Stimulated activated CD4-positive, alpha-beta T cell treated with anti-CD3 and anti-CD28 coated beads, Interleukin-2, amount 100 ng/mL, for 24 hours (primary cell): Measurements from ENCODE around the gene TBX1.

ENCODE experiments used
- DNase-seq, 2 donors: peaks; one replicate each; pipeline ENCODE4 v3.0.0-alpha.2; 2020

Gene TBX1

DNA sequence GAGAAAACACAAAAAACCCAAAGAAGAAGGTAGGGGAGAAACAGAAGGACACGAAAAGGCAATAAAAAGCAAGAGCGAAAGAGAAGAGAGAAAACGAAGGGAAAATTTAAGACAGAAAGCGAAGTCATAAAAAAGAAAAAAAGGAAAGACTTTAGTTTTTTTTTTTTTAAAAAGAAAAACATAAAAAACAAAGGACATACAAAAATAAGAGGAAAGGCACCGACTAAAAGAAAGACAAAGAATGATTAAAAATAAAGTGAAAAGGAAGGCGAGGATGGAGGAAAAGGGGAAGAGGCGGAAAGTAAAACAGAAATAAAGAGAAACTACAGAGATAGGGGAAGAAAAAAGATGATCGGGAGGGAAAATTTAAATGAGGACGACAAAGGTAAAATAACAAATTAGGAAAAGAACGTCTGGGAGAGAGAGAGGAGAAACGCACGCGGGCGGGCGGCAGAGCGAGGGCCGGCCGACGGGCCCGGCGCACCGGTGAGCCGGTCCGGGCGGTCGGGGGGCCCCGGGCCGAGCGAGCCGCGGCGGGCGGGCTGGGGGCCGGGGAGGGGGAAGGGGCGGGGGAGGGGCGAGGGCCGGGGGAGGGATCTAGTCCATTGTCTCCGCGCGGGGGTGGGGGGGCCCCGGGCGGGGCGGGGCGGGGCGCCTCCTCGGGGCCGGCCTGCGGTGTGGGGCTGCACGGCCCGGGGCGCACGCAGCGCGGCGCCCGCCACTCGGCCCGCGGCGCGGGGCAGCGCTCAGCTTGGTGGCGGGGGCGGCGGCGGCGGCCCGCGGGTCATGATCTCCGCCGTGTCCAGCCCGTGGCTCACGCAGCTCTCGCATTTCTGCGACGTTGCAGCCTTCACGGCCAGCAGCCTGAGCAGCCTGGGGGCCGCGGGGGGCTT lies at the start of gene TBX1:
TBX1 (plus strand) TSS at position 721 of the 893 bp plus-strand sequence; CDS start at position 787, 66 bp downstream.
- DNase-seq = no peak

DNA sequence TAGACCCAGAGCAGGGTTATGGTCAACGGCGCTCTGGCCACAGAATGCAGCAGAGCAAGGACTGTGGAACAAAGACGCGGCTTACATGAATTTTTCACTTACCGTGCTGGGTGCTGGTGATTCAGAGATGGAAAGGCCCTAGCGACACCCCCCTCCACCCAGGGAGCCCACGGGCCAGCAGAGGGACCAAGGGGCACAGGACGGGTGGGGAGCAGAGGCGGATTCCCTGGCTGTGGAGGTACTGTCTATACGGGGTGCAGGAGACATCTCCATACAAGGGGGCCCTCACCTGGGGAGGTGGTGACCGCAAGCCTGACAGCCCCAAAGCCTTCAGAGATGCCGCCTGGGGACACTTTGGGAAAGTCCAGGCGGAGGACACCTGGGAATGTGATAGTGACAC lies 47.3 kb upstream of the TBX1 start:
- no peak for DNase-seq

DNA sequence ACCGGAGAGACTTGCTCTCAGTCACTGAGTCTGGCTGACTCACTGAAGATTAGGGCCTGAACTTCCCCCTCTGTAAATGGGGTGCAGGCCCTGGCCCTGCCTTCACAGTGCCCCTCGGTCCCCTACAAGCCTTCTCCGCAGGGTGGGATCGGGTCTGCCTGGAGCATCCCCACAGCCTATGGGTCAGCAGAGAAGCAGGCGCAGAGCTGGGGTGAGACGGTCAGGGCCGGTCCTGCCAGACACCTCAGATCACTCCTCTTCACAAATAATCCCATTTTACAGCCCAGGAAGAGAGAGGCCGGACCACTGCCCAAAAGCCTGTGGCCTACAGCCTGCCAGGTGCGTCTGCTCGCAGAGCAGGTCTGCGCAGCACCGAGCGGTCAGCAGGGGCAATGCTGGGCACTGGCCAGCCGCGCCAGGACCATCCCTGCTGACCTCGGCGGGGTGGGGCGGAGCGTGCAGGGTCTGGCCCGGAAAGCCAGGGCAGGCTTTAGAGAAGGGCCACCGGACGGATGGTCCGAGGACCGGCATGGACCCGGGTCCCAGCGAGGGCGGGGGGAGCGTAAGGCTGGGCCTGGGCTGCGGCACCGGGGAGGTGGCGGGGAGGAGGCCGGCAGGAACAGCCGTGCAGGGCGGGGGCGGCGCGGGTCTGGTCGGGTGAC lies 46.8 kb upstream of the TBX1 start:
- DNase-seq = no peak

DNA sequence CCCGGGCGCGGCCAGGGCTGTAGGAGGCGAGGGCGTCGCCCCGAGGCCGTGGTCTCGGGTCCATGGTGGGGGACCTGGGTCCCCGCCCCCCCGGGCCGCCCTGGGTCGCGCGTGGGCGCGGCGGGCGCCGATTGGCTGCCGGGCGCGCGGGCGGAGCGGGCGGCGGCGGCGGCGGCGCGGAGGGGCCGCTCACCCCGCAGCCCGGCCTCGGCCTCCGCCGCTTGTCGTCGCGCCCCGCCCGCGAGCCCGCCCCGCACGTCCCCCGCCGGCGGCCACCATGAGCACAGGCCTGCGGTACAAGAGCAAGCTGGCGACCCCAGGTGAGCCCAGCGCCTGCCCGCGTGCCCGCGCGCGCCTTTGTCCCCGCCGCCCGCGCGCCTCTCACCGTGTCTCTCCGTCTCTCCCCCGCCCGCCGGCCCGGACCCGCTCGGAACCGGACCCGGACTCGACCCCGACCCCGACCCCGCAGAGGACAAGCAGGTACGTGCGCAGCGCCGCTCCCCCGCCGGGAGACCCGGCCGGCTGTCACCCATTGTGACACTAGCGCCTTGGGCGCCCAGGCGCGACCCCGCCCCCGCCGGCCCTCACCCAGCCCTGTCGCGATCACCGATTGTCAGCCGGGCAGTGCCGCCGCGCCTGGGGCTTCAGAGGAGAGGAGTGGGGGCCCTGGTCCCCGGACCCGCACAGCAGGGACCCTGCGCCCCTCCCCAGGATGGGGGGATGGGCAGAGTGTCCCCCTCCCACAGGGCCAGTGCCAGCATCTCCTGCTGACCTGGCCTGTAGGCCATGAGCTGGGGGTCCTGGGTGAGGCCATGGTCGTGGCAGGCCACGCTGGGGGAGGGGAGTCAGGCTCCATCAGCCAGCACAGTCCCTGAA lies 46.0 kb upstream of the TBX1 start, which contains the start of gene SEPTIN5:
SEPTIN5 (plus strand) TSS at position 192 of the 876 bp plus-strand sequence; CDS start at position 278, 86 bp downstream.
- peak in 1 of 2 donors; percentile 22 for DNase-seq

DNA sequence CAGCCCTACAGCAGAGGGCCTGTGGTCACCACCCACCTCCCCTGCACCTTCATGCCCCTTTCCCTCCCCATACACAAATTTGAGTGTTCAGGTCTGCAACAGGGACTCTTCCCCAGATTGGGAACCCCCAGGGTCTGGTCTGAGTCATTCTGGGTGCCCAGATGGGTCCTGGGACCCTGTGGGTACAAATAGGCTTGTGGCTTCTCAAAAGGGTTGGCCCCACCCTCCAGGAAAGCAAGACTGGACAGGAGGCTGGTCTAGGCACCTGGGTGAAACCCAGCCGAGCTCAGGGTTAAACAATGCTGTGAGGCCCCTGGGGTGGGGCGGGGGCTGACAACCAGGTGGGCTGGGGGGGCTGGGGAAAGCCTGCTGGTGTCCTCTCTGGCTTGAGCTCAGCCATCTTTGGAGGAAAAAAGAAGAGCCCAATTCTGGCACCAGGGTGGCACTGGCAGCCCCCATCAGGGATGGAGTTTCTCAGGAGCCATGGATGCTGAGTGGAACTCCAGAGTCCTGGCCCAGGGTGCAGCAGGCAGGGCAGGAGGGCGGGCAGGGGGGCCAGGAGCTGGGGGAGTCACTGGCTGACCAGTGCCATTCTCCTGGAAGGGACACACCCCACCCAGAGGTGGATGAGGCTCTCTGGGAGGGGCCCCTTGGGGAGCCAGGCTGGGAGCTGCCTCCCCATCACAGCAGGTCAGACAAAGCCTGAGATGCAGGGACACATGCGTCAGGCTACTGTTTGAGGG lies 45.2 kb upstream of the TBX1 start:
- no peak for DNase-seq

DNA sequence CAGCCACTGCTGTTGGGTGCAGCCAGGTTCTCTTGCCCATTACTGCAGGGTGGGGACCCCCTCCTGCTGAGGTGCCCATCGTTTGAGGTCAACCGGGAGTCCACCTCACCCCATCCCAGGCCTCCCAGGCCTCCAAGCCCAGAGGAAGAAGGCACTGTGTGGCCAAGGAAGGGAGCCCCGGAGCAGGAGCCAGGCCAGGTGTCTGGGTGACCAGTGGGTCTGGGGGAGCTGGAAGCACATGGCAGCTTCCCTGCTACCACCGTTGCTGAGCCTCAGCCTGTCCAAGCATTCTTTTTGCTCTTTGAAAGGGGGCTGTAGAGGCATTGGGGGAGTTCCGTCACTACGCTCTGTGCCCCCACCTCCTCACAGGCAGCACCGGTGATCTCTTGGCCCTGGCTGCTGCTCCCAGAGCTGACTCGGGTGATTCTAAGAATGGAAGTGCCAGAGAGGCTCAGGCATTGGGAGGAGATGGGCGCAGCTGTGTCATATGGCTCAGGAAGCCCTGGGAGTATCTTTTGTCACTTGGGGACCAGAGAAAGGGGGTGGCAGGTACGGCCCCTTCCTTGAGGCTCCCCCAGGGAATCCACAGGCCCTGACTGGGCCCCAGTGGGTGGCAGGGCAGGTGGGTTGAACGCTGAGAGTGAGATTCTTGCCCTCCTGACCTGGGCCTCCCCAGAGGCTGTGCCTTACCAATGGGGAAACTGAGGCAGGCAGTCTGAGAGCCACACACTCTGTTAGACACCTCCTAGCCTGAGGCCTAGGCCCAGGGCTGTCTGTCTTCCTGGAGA lies 44.3 kb upstream of the TBX1 start:
- DNase-seq = no peak

DNA sequence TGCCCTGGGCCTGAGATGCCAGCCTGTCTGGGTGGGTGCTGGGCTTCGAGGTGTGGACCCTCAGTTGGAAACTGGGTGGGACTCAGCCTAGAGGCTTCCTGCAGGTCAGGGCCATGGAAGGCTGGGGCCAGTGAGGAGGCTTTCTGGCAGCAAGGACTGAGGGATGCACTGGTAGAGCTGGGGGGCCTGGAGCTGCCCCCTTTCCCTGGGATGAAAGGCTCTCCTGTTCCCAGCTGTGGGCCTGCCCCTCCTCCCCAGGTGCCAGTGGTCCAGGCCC lies 43.8 kb upstream of the TBX1 start:
- DNase-seq = no peak

DNA sequence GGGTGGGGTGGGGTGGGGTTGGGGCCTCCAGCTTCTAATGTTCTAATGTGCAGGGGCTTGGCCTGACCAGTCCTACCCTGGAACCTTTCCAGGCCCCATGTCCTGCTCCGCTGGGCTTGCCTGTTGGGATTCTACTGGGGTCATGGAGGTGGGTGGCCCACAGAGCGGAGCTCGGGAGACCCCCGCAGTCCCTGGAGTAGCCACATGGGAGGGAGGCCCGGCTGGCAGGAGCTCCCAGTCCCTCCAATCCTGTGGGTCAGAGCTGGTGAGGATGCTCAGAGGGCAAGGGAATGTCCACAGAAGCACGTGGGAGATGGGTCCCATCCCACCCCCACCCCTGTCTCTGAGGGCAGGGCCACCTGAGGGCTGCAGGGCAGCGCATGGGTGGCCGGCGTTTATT lies 43.4 kb upstream of the TBX1 start:
- no peak for DNase-seq

DNA sequence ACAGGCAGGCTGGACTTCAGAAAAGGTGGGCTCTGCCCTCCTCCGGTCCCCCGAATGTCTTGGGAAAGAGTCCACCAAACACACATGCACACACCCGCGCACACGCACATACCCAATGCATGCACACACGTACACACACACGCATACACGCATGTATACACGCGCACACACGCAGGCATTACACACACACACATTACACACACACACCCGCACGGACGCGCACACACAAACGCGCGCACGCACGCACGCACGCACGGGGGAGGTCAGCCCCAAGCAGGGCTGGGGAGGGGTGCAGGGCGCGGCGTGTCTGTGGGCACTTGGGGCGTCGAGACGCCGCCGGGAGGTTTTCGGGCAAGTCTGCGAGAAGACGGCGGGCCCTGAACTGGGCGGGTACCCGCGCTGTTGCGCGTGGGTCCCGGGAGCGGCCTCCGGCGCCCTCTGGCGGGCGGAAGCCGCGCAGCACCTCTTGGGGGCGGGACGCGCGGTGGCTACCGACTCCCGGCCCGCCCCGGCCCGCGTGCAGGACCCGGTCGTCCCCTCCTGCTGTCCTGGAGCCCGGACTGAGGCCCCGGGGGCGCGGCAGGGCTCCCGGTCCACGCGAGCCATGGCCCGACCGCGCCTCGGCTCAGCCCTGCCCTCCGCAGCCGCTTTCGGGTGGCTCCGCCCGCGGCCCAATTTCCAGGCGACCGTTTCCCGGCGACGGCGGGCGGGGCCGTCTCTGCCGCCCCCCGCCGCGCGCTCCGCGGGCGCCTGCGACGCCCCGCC lies 42.7 kb upstream of the TBX1 start:
- DNase-seq = peak; percentile 82 to 85

DNA sequence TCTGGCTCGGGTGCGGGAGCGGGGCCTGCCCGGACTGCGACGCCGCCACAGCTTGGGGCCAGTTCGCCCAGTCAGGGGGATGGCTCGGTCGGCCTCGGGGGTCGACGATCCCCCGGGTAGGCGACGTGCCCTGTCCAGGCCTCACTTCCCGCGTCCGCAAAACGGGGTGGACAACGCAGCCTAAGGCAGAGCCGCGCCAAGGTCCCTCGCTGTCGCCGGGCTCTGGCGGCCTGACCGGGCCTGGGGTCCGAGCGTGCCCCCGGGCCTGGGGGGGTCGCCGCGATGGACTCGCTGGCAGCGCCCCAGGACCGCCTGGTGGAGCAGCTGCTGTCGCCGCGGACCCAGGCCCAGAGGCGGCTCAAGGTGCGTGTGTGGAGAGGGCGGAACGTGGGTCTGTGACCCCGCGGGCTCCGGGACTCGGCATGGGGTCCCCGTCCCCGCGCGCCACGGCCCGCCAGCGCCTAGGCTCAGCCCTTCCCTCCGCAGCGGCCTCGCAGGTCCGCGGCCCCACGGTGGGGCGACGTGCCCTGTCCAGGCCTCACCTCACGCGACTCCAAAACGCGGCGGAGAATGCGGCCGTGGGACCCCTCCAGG lies 42.0 kb upstream of the TBX1 start:
- no peak for DNase-seq

DNA sequence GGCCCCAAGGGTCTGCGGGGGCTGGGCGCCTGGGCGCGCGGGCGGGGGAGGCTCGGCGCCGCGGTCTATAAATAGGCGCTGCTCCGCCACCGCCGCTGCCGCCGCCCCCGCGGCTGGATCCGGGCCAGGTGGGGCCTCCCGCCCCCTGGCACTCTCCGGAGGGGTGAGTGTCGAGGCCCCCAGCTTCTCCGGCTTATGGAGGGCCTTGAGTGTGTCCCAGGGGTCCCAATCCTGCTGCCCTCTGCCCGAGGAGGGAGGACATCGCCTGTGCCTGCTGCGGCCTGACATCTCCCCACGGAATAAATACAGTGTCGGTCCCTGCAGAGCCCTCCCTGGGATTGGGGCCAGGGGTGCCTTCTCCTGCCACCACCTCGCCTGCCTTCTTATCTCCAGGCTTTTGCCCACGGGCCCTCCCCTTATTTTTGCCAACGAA lies 41.5 kb upstream of the TBX1 start:
- DNase-seq = peak in 1 of 2 donors; percentile 18

DNA sequence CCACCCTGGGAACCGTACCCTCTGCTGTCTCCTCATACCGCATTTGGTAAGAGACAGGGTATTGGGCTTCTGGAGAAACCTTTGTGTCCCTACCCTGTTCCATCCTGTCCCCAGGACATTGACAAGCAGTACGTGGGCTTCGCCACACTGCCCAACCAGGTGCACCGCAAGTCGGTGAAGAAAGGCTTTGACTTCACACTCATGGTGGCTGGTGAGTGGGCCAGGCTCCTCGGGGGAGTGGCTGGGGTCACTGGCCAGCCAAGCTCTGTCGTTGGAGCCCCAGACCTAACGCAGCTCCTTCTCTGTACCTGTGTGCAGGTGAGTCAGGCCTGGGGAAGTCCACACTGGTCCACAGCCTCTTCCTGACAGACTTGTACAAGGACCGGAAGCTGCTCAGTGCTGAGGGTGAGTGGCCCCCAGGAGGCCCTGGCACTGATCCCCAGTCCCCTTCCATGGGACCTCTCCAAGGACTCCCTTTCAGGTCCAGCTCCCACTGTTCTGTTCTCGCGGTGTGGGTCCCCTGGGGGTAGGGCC lies 41.0 kb upstream of the TBX1 start:
- DNase-seq = no peak

DNA sequence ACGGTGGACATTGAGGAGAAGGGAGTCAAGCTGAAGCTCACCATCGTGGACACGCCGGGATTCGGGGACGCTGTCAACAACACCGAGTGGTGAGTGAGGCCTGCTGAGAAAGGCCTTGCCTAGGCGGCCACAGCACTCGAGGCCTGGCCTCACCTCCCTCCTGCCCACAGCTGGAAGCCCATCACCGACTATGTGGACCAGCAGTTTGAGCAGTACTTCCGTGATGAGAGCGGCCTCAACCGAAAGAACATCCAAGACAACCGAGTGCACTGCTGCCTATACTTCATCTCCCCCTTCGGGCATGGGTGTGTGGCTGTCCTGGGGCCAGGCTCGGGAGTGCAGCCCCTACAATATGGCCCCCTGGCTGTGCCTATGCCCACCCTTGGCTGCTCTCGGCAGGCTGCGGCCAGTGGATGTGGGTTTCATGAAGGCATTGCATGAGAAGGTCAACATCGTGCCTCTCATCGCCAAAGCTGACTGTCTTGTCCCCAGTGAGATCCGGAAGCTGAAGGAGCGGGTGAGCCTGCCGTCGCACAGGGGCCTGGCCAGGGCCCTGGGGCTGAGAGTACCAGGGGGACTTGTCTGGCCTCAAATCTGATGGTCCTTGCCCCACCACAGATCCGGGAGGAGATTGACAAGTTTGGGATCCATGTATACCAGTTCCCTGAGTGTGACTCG lies 40.3 kb upstream of the TBX1 start:
- DNase-seq = no peak

DNA sequence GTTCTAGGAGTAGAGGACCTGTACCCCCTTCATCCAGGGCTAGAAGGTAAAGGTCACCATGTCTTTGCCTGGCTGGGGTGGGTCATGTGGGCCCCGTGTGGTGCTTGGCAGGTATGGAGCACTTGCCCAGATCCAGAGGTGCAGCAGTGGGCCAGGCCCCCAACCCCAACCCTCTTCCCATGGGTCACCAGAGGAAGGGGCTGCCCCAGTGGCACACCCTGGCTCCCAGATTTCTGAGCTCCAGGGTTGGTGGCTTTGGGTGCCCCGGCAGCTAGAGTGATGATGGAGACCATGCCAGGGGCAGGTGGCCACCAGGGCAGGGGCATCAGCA lies 39.6 kb upstream of the TBX1 start:
- DNase-seq = no peak

DNA sequence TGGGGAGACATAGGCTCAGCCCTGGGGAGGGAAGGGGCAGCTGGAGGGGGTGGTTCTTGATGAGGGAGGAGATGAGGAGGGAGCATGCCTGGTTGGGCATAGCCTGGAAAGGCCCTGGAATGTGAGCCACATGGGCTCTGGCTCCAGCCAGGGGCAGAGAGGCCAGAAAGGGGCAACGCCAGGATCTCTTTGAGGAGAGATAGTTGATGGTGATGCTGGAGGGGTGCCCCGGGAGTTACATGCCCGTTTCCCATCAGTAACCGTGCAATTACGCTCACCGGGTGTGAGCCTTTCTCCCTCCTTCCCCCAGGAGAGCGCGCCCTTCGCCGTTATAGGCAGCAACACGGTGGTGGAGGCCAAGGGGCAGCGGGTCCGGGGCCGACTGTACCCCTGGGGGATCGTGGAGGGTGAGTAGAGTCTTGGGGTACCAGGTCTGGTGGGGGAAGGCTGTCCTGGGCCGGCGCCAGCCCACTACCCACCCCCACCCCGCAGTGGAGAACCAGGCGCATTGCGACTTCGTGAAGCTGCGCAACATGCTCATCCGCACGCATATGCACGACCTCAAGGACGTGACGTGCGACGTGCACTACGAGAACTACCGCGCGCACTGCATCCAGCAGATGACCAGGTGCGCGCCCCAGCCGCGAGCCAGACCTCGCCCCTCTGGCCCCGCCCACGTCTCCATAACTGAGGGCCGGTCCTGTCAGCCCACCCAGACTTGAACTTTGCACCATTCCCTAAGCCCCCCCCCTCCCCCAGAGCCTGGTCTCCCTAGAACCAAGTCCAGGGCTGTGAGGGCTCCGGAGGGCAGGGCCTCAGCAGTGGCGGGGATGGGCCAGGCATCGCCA lies 39.0 kb upstream of the TBX1 start:
- no peak for DNase-seq

DNA sequence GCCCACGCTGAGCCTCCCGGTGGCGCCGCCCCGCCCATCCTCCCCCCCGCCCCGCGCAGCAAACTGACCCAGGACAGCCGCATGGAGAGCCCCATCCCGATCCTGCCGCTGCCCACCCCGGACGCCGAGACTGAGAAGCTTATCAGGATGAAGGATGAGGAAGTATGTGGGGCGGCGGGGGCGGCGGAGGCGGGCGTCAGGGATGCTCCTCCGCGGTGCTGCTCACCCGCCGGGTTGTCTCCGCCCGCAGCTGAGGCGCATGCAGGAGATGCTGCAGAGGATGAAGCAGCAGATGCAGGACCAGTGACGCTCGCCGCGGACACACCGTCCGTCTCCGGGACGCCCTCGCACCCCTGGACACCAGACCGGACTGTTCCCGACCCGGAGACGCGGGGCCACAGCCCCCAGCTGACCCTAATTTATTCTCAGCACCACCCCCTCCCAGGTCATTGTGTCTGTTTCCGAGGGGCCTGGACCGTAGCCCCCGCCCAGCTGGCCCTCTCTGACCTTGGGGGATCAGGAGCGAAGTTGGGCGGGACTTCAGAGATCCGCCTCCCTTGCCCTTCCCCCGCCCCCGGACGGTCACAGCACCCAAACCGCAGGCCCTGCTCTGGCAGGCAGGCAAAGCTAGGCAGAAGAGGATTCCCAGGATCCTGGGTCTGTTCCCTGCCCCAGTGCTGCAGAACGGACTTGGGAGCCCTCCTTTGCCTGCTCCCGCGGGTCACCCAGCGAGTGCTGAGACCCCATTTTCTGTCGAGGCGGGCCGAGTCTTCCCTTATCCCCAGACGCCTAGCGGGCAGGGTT lies 38.2 kb upstream of the TBX1 start:
- no peak for DNase-seq

DNA sequence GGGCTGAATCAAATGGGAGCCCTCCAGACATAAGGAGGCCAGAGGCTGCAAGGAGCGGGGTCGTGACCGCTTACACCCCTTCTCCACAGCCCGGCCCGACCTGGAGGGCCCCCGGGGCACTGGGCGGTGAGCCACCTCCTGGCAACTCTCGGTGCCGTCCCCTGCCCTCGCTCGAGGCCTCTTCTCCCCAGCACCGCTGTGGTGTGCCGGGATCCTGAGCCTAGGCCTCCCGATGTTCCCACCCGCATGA lies 37.7 kb upstream of the TBX1 start:
- DNase-seq = no peak
